Rectal smooth muscle tissue (tissue), 1 donor: Measurements from ENCODE around the gene KLF13.

Experiments used
- H3K27ac ChIP-seq: one replicate; pipeline ENCODE4 v1.7.0; 2013; ENCODE audit warnings: low read depth, low read length, inconsistent platforms
- H3K27me3 ChIP-seq: one replicate; pipeline ENCODE4 v1.7.0; 2013; ENCODE audit warnings: low read length; ENCODE audit not compliant: control insufficient read depth, insufficient read depth
- H3K36me3 ChIP-seq: one replicate; pipeline ENCODE4 v1.7.0; 2013; ENCODE audit warnings: low read length; ENCODE audit not compliant: control insufficient read depth, insufficient read depth
- H3K4me1 ChIP-seq: one replicate; pipeline ENCODE4 v1.7.0; 2013; ENCODE audit warnings: low read length; ENCODE audit not compliant: control insufficient read depth, insufficient read depth
- H3K4me3 ChIP-seq: one replicate; pipeline ENCODE4 v1.7.0; 2013; ENCODE audit warnings: low read length
- H3K9ac ChIP-seq: one replicate; pipeline ENCODE4 v1.7.0; 2013; ENCODE audit warnings: low read length

KLF13 gene

GRCh38 chr15:31371520-31372240 lies 45.0 kb downstream of the KLF13 start:
- no peak overlapping the region for H3K9ac ChIP-seq
- no peak overlapping the region for H3K4me3 ChIP-seq
- peaks cover 18% of the 10 kb centered on the region for H3K36me3 ChIP-seq
- H3K27ac ChIP-seq: no peak overlapping the region
- peaks cover 2% of the 10 kb centered on the region for H3K4me1 ChIP-seq
- H3K27me3 ChIP-seq: no peaks in the 10 kb centered on the region

- no peak overlapping the region for H3K9ac ChIP-seq
- peaks cover 2% of the 10 kb centered on the region for H3K4me1 ChIP-seq
- H3K36me3 ChIP-seq: peaks cover 18% of the 10 kb centered on the region
- no peak overlapping the region for H3K4me3 ChIP-seq
- peak overlapping the region; percentile 6 for H3K27ac ChIP-seq
- H3K27me3 ChIP-seq: no peaks in the 10 kb centered on the region
Observed at GRCh38 chr15:31372635-31373091, 46.0 kb downstream of the KLF13 start.

- Histone ChIP-seq H3K27ac (peak overlapping the region; percentile 6), H3K27me3 (no peaks in the 10 kb centered on the region), H3K4me3 (no peak overlapping the region), H3K4me1 (peaks cover 2% of the 10 kb centered on the region), H3K9ac (no peak overlapping the region), H3K36me3 (peaks cover 20% of the 10 kb centered on the region)
Observed at GRCh38 chr15:31373096-31373865, 46.6 kb downstream of the KLF13 start.

- H3K4me1 ChIP-seq: peaks cover 2% of the 10 kb centered on the region
- no peak overlapping the region for H3K4me3 ChIP-seq
- no peak overlapping the region for H3K27ac ChIP-seq
- H3K27me3 ChIP-seq: no peaks in the 10 kb centered on the region
- H3K9ac ChIP-seq: no peak overlapping the region
- H3K36me3 ChIP-seq: peaks cover 20% of the 10 kb centered on the region
Observed at GRCh38 chr15:31373970-31374369, 47.3 kb downstream of the KLF13 start.

GRCh38 chr15:31374489-31374888 lies 47.9 kb downstream of the KLF13 start:
- peaks cover 2% of the 10 kb centered on the region for H3K4me1 ChIP-seq
- no peaks in the 10 kb centered on the region for H3K27me3 ChIP-seq
- no peak overlapping the region for H3K9ac ChIP-seq
- H3K36me3 ChIP-seq: peaks cover 20% of the 10 kb centered on the region
- no peak overlapping the region for H3K27ac ChIP-seq
- H3K4me3 ChIP-seq: no peak overlapping the region

- H3K9ac ChIP-seq: no peak overlapping the region
- peaks cover 20% of the 10 kb centered on the region for H3K36me3 ChIP-seq
- peaks cover 2% of the 10 kb centered on the region for H3K4me1 ChIP-seq
- no peaks in the 10 kb centered on the region for H3K27me3 ChIP-seq
- H3K4me3 ChIP-seq: no peak overlapping the region
- no peak overlapping the region for H3K27ac ChIP-seq
Observed at GRCh38 chr15:31374986-31375385, 48.4 kb downstream of the KLF13 start.

GRCh38 chr15:31375772-31376171 lies 49.1 kb downstream of the KLF13 start:
- Histone ChIP-seq H3K27me3 (no peaks in the 10 kb centered on the region), H3K4me3 (no peak overlapping the region), H3K27ac (no peak overlapping the region), H3K9ac (no peak overlapping the region), H3K36me3 (peaks cover 24% of the 10 kb centered on the region), H3K4me1 (peaks cover 2% of the 10 kb centered on the region)

GRCh38 chr15:31376511-31376910 lies 49.9 kb downstream of the KLF13 start:
- Histone ChIP-seq H3K36me3 (peaks cover 25% of the 10 kb centered on the region), H3K27me3 (no peaks in the 10 kb centered on the region), H3K4me3 (no peak overlapping the region), H3K4me1 (peaks cover 2% of the 10 kb centered on the region), H3K9ac (no peak overlapping the region), H3K27ac (no peak overlapping the region)

- H3K9ac ChIP-seq: no peak overlapping the region
- H3K36me3 ChIP-seq: peaks cover 25% of the 10 kb centered on the region
- peaks cover 2% of the 10 kb centered on the region for H3K4me1 ChIP-seq
- no peak overlapping the region for H3K4me3 ChIP-seq
- no peaks in the 10 kb centered on the region for H3K27me3 ChIP-seq
- H3K27ac ChIP-seq: no peak overlapping the region
Observed at GRCh38 chr15:31377030-31377429, 50.4 kb downstream of the KLF13 start.

- no peak overlapping the region for H3K9ac ChIP-seq
- H3K27ac ChIP-seq: no peak overlapping the region
- H3K4me1 ChIP-seq: no peaks in the 10 kb centered on the region
- peaks cover 14% of the 10 kb centered on the region for H3K36me3 ChIP-seq
- H3K4me3 ChIP-seq: no peak overlapping the region
- H3K27me3 ChIP-seq: no peaks in the 10 kb centered on the region
Observed at GRCh38 chr15:31378363-31378903, 51.8 kb downstream of the KLF13 start.

GRCh38 chr15:31379042-31379441 lies 52.4 kb downstream of the KLF13 start:
- Histone ChIP-seq H3K4me3 (no peak overlapping the region), H3K9ac (no peak overlapping the region), H3K27me3 (no peaks in the 10 kb centered on the region), H3K36me3 (peaks cover 11% of the 10 kb centered on the region), H3K4me1 (no peaks in the 10 kb centered on the region), H3K27ac (no peak overlapping the region)

- Histone ChIP-seq H3K4me1 (no peaks in the 10 kb centered on the region), H3K27ac (no peak overlapping the region), H3K4me3 (no peak overlapping the region), H3K27me3 (no peaks in the 10 kb centered on the region), H3K36me3 (peaks cover 7% of the 10 kb centered on the region), H3K9ac (no peak overlapping the region)
Observed at GRCh38 chr15:31379577-31379976, 52.9 kb downstream of the KLF13 start.
